Measurements from ENCODE around the gene TMEM130. TPM values are rescaled to one million over a fixed set of nuclear protein-coding genes. Genes with fewer than 3 reads are reported as not detected.

The TMEM130 gene
- total RNA-seq, 1 experiment from 2014 or later, result not detected

DNA sequence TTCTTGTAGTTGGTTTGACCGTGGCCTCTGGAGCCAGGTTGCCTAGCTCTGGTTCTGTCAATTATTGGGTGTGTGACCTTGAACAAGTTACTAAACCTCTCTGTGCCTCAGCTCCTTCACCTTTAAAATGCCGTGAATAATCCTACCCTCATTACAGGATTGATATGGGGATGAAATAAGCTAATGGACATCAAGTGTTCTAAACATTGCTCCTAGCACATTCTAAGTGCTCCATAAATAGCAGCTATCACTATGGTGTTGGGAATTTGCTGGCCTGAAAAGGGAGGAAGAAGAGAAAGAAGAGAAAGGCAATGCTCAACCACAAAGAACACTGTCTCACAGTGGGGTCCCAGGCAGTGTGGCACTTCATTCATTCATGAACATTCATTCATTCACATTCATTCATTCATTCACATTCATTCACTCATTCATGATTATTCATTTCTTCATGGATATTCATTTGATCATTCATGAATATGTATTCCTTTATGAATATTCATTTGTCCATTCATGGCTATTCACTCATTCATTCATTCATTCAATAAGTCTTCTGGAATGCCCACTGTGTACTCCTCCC lies 38.8 kb downstream of the TMEM130 start:
- TF ChIP-seq, protein P1, sequence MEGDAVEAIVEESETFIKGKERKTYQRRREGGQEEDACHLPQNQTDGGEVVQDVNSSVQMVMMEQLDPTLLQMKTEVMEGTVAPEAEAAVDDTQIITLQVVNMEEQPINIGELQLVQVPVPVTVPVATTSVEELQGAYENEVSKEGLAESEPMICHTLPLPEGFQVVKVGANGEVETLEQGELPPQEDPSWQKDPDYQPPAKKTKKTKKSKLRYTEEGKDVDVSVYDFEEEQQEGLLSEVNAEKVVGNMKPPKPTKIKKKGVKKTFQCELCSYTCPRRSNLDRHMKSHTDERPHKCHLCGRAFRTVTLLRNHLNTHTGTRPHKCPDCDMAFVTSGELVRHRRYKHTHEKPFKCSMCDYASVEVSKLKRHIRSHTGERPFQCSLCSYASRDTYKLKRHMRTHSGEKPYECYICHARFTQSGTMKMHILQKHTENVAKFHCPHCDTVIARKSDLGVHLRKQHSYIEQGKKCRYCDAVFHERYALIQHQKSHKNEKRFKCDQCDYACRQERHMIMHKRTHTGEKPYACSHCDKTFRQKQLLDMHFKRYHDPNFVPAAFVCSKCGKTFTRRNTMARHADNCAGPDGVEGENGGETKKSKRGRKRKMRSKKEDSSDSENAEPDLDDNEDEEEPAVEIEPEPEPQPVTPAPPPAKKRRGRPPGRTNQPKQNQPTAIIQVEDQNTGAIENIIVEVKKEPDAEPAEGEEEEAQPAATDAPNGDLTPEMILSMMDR (IDR thresholded peaks at IDR 0.05; ENCODE audit: unreplicated experiment), result no peak
- no peak overlapping the region for H3K4me3 Mint-ChIP-seq (ENCODE audit: low read depth, unreplicated experiment)
- BruUV-seq (replicated peaks), result no TSS peak

DNA sequence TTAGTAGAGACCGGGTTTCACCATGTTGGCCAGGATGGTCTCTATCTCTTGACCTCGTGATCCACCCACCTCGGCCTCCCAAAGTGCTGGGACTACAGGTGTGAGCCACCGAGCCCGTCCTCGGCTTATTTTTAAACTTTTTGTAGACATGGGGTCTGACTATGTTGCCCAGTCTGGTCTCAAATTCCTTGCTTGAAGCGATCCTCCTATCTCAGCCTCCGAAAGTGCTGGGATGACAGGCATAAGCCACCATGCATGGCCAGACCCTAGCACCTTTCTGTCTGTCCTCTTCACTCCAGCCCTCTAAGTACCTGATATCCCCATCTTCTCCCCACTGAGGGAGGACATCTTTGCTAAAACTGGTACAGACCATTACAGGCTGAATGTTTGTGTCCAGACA lies 41.4 kb downstream of the TMEM130 start:
- H3K27me3 Mint-ChIP-seq (ENCODE audit: unreplicated experiment), result peaks cover 13% of the 10 kb centered on the region
- intact Hi-C loops (cut with micrococcal nuclease; ENCODE audit: unreplicated experiment), result no loop called here
- BruUV-seq (replicated peaks), result no TSS peak
- TF ChIP-seq, protein P1 (IDR thresholded peaks at IDR 0.05; ENCODE audit: unreplicated experiment), result no peak
- no peaks in the 10 kb centered on the region for H3K4me1 Mint-ChIP-seq (ENCODE audit: low read depth, unreplicated experiment)
- H3K4me3 Mint-ChIP-seq (ENCODE audit: low read depth, unreplicated experiment), result no peak overlapping the region
- H3K9me3 Mint-ChIP-seq (ENCODE audit: low read depth, unreplicated experiment), result no peaks in the 10 kb centered on the region
- no peaks in the 10 kb centered on the region for H3K36me3 Mint-ChIP-seq (ENCODE audit: insufficient read depth, unreplicated experiment)
- CTCF ChIA-PET, result interaction anchor here (0.6 to 0.7 kb wide), 2 partner anchors 49 to 55 kb away, joined by 3 to 4 read pairs; no protein-coding TSS in a partner anchor
- DNase-seq, result no peak
- H3K27ac Mint-ChIP-seq (ENCODE audit: unreplicated experiment), result no peak overlapping the region

More for the DNA sequence above, 38.8 kb downstream of the TMEM130 start:
- no peaks in the 10 kb centered on the region for H3K36me3 Mint-ChIP-seq (ENCODE audit: insufficient read depth, unreplicated experiment)
- peaks cover 13% of the 10 kb centered on the region for H3K27me3 Mint-ChIP-seq (ENCODE audit: unreplicated experiment)
- no peaks in the 10 kb centered on the region for H3K9me3 Mint-ChIP-seq (ENCODE audit: low read depth, unreplicated experiment)
- no peak for DNase-seq
- no peaks in the 10 kb centered on the region for H3K4me1 Mint-ChIP-seq (ENCODE audit: low read depth, unreplicated experiment)
- no peak overlapping the region for H3K27ac Mint-ChIP-seq (ENCODE audit: unreplicated experiment)
- intact Hi-C loops (cut with micrococcal nuclease; ENCODE audit: unreplicated experiment), result no loop called here
- CTCF ChIA-PET, result interaction anchor here (0.6 to 1.1 kb wide), 5 partner anchors 8 to 414 kb away, joined by 3 read pairs; no protein-coding TSS in a partner anchor

DNA sequence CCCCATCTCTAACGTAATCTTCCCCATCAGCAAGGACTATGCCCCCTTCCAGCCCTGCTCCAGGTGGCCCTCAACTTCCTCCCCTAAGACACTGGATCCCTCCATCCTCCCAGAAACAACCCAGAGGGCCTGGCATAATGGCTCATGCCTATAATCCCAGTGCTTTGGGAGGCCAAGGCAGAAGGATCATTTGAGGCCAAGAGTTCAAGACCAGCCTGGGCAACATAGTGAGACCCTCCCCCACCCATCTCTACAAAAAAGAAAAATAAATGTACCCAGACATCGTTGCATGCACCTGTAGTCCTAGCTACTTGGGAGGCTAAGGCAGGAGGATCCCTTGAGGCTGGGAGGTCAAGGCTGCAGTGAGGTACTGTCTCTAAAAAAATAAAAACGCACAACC lies 42.6 kb downstream of the TMEM130 start:
- Mint-ChIP-seq H3K36me3 (ENCODE audit: insufficient read depth, unreplicated experiment) (no peaks in the 10 kb centered on the region), H3K27ac (ENCODE audit: unreplicated experiment) (no peak overlapping the region), H3K9me3 (ENCODE audit: low read depth, unreplicated experiment) (no peaks in the 10 kb centered on the region), H3K4me1 (ENCODE audit: low read depth, unreplicated experiment) (peaks cover 6% of the 10 kb centered on the region), H3K4me3 (ENCODE audit: low read depth, unreplicated experiment) (no peak overlapping the region), H3K27me3 (ENCODE audit: unreplicated experiment) (peaks cover 13% of the 10 kb centered on the region)
- CTCF ChIA-PET, result no interaction called here
- intact Hi-C loops (cut with micrococcal nuclease; ENCODE audit: unreplicated experiment), result no loop called here
- TF ChIP-seq, protein P1 (IDR thresholded peaks at IDR 0.05; ENCODE audit: unreplicated experiment), result no peak
- no peak for DNase-seq
- BruUV-seq (replicated peaks), result no TSS peak

DNA sequence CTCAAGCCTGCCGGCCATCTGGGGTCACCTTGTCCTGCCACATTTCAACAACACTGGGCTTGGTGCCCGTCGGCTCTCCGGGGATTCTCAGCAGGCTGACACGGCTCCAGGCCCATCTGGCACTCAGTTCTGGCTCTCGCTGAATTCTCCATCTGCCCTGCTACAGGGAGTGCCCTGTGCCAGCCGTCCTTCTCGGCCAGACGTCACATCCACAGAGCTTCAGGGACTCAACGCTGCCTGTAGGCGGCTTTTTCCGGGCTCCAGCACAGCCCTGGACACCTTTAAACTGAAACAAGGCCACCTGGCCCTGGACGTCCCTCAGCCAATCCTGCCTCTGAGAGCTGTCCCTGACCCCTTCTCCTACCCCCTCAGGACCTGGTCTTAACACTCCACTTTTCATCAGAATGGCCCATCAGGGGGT lies 43.0 kb downstream of the TMEM130 start:
- CTCF ChIA-PET, result no interaction called here
- Mint-ChIP-seq H3K9me3 (ENCODE audit: low read depth, unreplicated experiment) (no peaks in the 10 kb centered on the region), H3K4me3 (ENCODE audit: low read depth, unreplicated experiment) (no peak overlapping the region), H3K27ac (ENCODE audit: unreplicated experiment) (no peak overlapping the region), H3K27me3 (ENCODE audit: unreplicated experiment) (peaks cover 13% of the 10 kb centered on the region), H3K36me3 (ENCODE audit: insufficient read depth, unreplicated experiment) (no peaks in the 10 kb centered on the region), H3K4me1 (ENCODE audit: low read depth, unreplicated experiment) (peaks cover 7% of the 10 kb centered on the region)
- no peak for DNase-seq
- no TSS peak for BruUV-seq (replicated peaks)
- TF ChIP-seq, protein P1 (IDR thresholded peaks at IDR 0.05; ENCODE audit: unreplicated experiment), result no peak
- intact Hi-C loops (cut with micrococcal nuclease; ENCODE audit: unreplicated experiment), result no loop called here

Measured in Calu3 (cell line).